Measurements from ENCODE around the gene GALNT9. TPM values are rescaled to one million over a fixed set of nuclear protein-coding genes. Genes with fewer than 3 reads are reported as not detected.

GALNT9 gene
- total RNA-seq, 1 donor from 2014 or later = not detected

GRCh38 chr12:132249689-132250478 is 79.5 kb downstream of the GALNT9 start:
- H3K4me3 ChIP-seq = no peak overlapping the region
- intact Hi-C loops (cut with micrococcal nuclease) = no loop called here
- DNase-seq = no peak
- TF ChIP-seq CTCF (IDR thresholded peaks at IDR 0.05; ENCODE audit: borderline replicate concordance) = no peak
- peaks cover 31% of the 10 kb centered on the region for H3K27me3 ChIP-seq (ENCODE audit: low read depth)
- no peak overlapping the region for H3K27ac ChIP-seq (replicated peaks)
- no peaks in the 10 kb centered on the region for H3K36me3 ChIP-seq
- no peaks in the 10 kb centered on the region for H3K9me3 ChIP-seq (replicated peaks)
- no peaks in the 10 kb centered on the region for H3K4me1 ChIP-seq

DNA sequence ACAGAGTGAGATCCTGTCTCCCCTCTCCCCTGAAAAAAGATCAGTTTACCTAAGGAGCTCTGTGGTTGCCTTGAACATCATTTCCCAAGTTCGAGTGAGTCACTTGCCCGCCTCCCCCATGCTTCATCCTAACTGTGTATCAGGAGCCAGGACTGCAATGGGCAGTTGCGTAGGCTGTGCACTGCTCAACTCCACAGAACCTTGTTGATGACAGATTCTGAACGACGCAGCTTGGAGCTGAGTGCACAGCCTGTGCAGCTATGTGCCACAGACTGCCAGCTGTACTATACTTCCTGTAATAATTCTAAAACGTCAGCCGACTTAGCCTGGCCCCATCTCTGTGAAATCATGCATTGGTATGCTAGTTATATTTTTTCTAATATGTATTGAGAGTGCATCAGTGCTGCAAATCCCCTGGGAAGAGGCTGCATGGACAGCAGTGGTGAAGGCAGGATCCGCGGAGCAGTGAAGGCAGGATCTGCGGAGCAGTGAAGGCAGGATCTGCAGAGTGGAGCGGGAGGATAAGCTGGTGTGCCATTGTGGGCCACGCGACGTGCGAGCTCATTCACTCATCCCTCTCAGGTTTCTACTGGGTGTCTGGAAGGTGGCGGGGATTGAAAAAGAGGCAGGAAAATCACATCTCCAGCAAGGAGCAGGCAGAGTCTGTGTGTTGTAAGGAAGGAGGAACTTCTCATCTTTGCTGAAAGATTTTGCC is 80.8 kb downstream of the GALNT9 start:
- intact Hi-C loops (cut with micrococcal nuclease) = no loop called here
- Histone ChIP-seq H3K27me3 (ENCODE audit: low read depth) (peaks cover 27% of the 10 kb centered on the region), H3K9me3 (replicated peaks) (no peaks in the 10 kb centered on the region), H3K4me1 (no peaks in the 10 kb centered on the region), H3K36me3 (no peaks in the 10 kb centered on the region), H3K4me3 (no peak overlapping the region), H3K27ac (replicated peaks) (no peak overlapping the region)
- no peak for DNase-seq
- no peak for TF ChIP-seq CTCF (IDR thresholded peaks at IDR 0.05; ENCODE audit: borderline replicate concordance)

DNA sequence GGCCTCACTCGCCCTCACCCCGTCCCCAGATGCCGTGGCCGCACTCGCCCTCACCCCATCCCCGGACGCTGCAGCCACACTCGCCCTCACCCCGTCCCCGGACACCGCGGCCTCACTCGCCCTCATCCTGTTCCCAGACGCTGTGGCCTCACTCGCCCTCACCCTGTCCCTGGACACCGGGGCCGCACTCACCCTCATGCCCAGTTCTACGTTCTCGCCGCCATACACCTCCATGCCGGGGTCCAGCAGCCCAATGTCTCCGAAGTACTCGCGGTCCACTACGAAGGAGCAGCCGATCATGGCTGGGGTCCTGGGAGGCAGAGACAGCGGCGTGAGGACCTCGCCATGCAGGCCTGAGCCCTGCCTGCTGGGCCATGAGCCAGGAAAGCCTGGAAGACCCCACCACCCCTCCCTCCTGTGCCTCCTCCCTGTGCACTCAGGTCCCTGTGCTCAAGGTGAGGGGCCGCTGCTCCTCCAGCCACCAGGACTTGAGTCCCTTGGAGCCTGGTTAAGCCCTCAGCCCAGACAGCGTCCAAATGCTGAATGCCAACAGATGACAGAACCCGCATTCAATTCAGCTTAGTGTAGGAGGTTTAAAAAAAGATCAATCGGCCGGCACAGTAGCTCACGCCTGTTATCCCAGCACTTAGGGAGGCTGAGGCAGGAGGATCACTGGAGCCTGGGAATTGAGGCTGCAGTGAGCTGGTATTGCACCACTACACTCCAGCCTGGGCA is 81.5 kb downstream of the GALNT9 start:
- no peak for TF ChIP-seq CTCF (IDR thresholded peaks at IDR 0.05; ENCODE audit: borderline replicate concordance)
- H3K4me1 ChIP-seq = no peaks in the 10 kb centered on the region
- no peak for DNase-seq
- no peaks in the 10 kb centered on the region for H3K36me3 ChIP-seq
- H3K27ac ChIP-seq (replicated peaks) = no peak overlapping the region
- no peak overlapping the region for H3K4me3 ChIP-seq
- intact Hi-C loops (cut with micrococcal nuclease) = no loop called here
- peaks cover 26% of the 10 kb centered on the region for H3K27me3 ChIP-seq (ENCODE audit: low read depth)
- no peaks in the 10 kb centered on the region for H3K9me3 ChIP-seq (replicated peaks)

DNA sequence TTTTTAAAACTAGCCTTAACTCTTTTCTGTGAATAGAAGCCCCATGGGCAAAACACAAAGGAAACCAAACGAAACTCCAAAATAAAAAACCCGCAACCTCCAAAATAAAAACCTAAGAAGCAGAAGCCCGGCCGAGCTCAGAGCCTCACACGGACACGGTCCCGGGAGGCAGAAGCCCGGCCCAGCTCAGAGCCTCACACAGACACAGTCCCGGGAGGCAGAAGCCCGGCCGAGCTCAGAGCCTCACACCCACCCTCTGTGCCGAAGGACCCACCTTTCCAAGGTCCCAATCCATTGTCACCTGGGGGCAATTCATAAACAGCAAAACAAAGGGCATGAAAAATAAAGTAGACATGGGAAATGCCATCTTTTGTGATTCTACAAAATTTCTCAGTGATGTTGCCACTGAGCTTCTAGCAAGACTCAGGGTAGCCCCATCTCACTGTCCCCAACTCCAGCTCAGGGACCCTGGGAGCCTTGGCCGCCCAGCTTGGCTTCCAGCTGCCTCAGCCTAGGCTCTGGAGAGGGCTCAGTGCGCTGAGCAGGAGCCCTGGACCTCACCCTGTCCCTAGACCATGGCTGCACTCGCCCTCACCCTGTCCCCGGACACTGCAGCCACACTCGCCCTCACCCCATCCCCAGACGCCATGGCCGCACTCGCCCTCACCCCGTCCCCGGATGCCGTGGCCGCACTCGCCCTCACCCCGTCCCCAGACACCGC is 82.2 kb downstream of the GALNT9 start:
- Histone ChIP-seq H3K27ac (replicated peaks) (no peak overlapping the region), H3K9me3 (replicated peaks) (no peaks in the 10 kb centered on the region), H3K27me3 (ENCODE audit: low read depth) (peaks cover 24% of the 10 kb centered on the region), H3K4me1 (no peaks in the 10 kb centered on the region), H3K4me3 (no peak overlapping the region), H3K36me3 (no peaks in the 10 kb centered on the region)
- no peak for TF ChIP-seq CTCF (IDR thresholded peaks at IDR 0.05; ENCODE audit: borderline replicate concordance)
- intact Hi-C loops (cut with micrococcal nuclease) = no loop called here
- no peak for DNase-seq

GRCh38 chr12:132245521-132246101 is 83.8 kb downstream of the GALNT9 start:
- H3K9me3 ChIP-seq (replicated peaks) = no peaks in the 10 kb centered on the region
- no peaks in the 10 kb centered on the region for H3K4me1 ChIP-seq
- no peak overlapping the region for H3K27ac ChIP-seq (replicated peaks)
- no peak for TF ChIP-seq CTCF (IDR thresholded peaks at IDR 0.05; ENCODE audit: borderline replicate concordance)
- H3K36me3 ChIP-seq = no peaks in the 10 kb centered on the region
- no peak for DNase-seq
- intact Hi-C loops (cut with micrococcal nuclease) = no loop called here
- peaks cover 16% of the 10 kb centered on the region for H3K27me3 ChIP-seq (ENCODE audit: low read depth)
- H3K4me3 ChIP-seq = no peak overlapping the region

Measured in left ventricle myocardium inferior (tissue), 1 donor.